GM18867 (cell line): ENCODE data around the gene TENM3.
A peak's percentile ranks its signal among the peaks of the same experiment; 100 is the strongest.

Experiments
- ATAC-seq: cut with Tn5 transposase; IDR thresholded peaks from one replicate; pipeline ENCODE4 v1.9.1; 2021; ENCODE audit warnings: mild to moderate bottlenecking, moderate library complexity; ENCODE audit not compliant: unreplicated experiment

TENM3 gene

DNA sequence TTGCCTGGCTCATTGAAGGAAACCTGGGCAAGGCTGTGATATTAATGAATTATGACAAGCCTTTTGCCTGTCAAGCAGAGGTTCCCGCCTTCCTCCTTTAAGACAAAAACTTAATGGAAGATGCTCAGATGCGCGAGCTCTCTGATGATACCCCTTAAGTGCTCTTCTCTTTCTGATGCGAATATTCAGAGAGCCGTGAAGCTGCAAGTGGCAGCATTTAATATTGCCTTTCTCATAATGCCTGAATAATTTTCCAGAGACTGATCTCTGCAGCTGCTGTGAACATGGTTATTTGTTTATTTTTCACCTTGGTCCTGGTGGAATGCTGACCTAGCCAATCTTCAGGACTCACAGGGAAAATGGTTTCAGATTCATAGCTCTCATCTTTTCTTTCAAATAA, 251.8 kb downstream of the TENM3 start:
- ATAC-seq, result no peak

GRCh38 chr4:182495645-182496385, 252.6 kb downstream of the TENM3 start:
- no peak for ATAC-seq

DNA sequence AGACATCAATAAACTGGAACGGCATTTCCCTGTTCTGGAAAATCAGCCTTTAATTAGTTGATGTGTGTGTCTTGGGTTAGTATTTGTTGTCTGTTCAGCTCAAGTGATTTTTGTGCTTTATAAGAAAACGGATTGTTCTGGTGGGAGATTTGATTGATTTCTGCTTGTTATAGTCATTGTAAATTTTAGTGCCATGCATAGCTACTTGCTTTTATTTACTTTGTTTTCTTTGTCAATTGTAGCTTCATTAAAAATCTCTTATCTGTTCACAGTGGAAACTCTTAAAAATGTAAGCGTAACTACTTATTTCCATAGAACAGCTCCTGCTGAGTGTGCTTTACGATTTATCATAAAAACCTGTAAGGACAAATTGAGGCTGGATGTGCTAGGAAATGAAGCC, 253.2 kb downstream of the TENM3 start:
- ATAC-seq, result no peak

- no peak for ATAC-seq
Measured at GRCh38 chr4:182502064-182502463, 258.9 kb downstream of the TENM3 start.

DNA sequence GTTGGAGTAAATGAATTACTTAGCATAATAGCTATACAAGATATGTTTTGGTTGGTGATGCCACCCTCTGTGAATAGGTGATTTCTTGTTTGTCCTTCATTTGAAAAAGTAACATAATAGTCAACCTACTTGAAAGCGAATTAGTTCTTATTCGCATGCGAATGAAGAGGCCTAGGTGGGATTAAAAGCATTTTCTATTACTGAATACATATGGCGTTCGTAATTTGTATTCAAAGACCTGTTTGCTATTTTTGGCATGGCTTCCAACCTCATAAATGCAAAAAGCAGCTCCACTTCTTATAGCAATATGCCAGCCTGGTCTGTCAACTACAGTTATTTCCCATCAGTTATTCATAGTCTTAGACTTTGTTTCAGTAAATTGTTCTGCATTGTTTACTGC, 261.3 kb downstream of the TENM3 start:
- no peak for ATAC-seq

DNA sequence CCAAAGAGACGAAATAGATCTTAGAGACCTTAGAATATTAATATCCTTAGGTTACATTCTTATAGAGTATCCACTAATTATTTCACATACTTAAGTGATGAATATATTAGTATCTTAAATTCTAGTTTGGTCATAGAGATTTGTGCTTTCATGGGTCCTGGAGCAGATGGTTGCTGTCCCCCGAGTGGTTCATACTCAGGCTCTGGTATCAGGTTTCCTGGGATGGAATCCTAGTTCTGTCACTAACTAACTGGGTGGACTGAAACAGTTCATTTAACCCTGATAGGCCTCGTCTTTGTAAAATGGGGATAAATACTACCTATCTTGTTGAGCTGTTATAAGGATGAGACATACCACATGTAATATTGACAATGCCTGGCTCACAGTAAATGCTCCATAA, 264.6 kb downstream of the TENM3 start:
- no peak for ATAC-seq

DNA sequence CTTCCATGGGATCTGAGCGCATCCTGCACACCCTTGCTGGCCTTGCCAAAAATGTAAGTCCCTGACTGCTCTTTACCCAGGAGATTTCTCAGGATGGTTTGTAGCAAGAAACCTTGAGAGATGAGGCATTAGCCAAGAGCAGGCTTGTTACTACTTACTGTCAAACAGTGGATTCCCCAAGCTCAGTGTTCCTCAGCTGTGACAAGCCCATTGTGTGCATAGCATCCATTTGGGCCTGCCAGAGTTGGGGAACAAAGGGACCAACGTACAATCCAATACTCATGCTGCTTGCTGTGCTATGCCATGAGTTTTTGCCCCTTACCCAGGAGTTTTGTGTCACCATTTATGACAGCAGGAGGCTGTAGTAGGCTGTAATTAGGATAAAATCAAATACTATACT, 267.6 kb downstream of the TENM3 start:
- no peak for ATAC-seq

- ATAC-seq, result peak; percentile 52
Measured at GRCh38 chr4:182513587-182514291, 270.5 kb downstream of the TENM3 start.

- no peak for ATAC-seq
Measured at GRCh38 chr4:182518421-182518820, 275.2 kb downstream of the TENM3 start.

- no peak for ATAC-seq
Measured at GRCh38 chr4:182519528-182519927, 276.3 kb downstream of the TENM3 start.

DNA sequence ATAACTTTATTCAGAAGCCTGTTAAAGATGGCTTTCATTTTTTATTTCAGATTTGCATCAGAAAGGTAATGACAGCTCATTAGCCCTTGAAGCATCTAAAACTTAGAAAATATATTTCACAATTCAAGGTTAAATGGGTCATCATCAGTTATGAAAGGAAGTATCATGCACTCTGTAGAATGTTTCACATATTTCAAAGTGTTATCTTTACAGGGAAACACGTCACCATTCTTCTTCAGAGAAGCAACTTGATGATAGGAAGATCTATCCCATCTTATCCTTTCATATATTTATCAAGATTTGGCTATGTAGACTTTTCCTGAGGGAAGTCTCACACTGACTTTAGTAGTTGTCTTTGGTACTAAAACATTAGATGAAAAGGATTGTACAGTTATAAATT, 277.8 kb downstream of the TENM3 start:
- no peak for ATAC-seq

- no peak for ATAC-seq
Measured at GRCh38 chr4:182528819-182529218, 285.6 kb downstream of the TENM3 start.

GRCh38 chr4:182530451-182530850, 287.2 kb downstream of the TENM3 start:
- no peak for ATAC-seq

- ATAC-seq, result no peak
Measured at GRCh38 chr4:182531555-182532162, 288.5 kb downstream of the TENM3 start.

GRCh38 chr4:182532441-182532840, 289.2 kb downstream of the TENM3 start:
- ATAC-seq, result no peak

DNA sequence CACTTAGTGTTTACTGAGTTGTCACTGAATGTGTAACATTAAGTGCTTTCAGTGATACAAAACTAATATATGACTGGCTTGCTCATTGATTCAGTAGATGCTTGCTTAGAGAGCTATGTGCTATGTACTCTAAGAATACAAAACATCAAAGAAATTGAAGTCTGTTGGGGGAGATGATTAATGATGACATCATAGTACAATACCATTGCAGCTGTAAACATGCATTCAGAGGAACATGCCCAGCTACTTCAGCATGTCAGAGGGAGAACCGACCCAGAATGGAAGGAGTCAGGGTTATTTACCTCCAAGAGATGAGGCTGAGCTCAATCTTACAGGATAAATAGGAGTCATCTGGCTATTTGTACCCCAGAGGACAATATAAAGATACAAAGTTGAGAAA, 290.8 kb downstream of the TENM3 start:
- ATAC-seq, result no peak

GRCh38 chr4:182536221-182536811, 293.1 kb downstream of the TENM3 start:
- ATAC-seq, result no peak

DNA sequence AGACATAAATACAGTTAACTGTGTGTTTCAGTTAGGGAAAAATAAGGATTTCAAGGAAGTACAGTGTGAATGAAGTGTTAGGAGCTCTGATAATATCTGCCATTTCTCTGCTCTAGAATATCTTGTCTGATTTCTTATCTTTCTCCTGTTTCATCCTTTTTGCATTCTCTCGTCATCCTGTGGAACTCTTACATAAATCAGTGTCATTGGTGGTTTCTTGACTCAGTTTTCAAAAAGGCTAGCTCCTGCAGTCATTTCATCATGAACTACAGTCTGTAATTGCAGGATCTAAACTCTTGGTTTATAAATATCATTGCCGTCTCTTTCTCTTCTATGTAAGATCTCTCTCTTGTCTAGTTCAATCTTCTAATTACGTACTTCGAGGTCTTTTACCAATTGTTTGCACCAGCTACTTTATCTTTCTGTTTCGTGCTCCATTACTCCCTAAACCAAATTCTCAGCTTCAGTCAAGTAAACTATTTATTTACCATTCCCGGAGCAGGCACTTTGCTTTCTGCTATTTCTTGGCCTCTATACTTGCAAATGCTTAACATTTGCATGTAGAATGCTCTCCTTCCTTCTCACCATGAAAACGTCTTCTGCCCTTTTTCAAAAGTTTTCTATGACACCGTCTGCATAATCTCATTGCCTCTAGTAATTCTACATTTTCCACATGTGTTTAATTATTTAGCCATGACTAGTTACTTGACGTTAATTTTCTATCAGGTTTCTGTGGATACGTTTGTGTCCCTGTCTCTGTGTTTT, 294.0 kb downstream of the TENM3 start:
- no peak for ATAC-seq

DNA sequence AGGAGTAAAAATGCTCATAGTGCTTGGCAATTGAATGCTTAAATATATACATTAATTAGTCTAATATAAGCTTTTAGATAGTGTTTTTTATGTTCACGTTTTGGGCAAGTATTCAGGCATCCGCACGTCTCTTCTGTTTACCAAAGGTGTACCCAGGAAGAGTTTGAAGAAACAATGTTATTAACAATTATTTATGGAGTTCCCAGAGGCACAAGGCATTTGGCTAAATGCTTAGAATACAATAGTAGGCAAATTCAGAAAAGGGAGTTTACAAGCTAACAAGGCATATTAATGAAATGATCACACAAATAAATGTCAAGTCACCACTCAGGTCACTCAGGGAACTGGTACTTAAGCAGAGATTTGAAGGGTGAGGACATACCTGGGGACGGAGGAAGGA, 294.8 kb downstream of the TENM3 start:
- ATAC-seq, result no peak

- no peak for ATAC-seq
Measured at GRCh38 chr4:182540496-182540895, 297.3 kb downstream of the TENM3 start.

DNA sequence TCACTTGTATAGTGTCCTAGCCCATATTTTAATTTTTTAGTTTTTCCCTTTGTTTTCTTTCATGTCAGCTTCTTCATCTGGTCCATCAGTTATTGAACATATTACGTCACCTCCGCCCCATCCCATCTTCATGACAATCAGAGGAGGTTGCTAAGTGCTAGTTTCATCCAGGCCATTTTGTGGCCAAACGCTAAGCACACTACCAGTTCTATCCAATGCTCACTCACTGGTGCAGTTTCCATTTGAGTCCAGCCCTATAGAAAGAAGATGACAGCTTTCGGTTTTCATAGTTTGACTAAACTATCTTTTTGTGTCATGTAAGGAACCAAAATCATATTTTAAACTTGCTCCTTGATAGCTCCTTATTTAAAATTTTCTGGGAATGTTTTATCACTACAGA, 304.2 kb downstream of the TENM3 start:
- peak; percentile 100 for ATAC-seq
